ENCODE data around the gene MXD4.

DNA sequence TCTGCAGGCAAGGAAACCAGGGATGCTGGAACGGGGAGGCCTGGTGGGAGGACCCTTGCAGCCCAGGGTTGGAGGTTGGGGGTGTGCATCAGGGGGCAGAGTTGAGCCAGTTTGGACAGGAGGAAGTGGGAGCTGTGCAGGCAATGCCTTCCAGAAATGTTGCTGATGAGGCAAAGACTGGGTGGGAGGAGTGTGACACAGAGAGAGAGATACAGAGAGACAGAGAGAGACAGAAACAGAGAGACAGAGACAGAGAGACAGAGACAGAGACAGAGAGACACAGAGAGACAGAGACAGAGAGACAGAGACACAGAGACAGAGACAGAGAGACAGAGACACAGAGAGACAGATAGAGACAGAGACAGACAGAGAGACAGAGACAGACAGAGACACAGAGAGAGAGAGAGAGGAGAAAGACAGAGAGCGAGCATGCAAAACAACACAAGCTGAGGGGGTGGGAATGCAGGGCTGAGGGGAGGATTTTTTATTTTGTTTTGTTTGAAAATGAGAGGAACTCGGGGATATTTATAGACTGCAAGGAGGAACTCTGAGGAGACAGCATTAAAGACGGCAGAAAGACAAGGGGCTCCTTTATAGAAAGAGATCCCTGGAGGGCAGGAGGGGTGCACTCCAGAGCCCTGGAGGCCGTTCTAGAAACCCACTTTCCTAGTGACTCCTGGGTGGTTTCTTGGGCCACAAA is 18.1 kb downstream of the MXD4 start:
- peak in 1 of 3 experiments; percentile 29 for TF ChIP-seq CTCF (IDR thresholded peaks at IDR 0.05)
- TF ChIP-seq POLR2A (IDR thresholded peaks at IDR 0.05; ENCODE audit: low read depth) = no peak
- TF ChIP-seq EP300 (IDR thresholded peaks at IDR 0.05) = no peak

All from esophagus muscularis mucosa (tissue), 4 donors.